ENCODE data around the gene ATOSA.

DNA sequence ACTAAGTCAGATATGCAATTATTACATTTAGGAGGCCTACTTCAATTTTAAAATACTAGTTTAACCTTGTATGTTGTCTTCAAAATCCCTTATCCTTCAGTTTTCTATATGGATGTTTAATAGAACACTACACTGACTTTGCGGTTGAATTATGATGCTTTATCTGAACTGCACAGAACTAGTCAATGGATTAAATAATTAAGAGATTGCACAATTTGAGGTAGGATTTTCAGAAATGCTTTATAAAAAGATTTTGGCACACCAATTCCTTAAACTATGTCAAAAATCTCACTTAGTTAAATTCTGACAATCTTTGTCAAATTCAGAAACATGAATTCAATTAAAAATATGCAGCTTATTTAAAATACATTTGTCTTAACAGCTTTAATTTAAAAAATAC, 28.1 kb downstream of the ATOSA start:
- no peak for TF ChIP-seq TAF1 (IDR thresholded peaks at IDR 0.05; ENCODE audit: low read depth)
- TF ChIP-seq, protein P1, sequence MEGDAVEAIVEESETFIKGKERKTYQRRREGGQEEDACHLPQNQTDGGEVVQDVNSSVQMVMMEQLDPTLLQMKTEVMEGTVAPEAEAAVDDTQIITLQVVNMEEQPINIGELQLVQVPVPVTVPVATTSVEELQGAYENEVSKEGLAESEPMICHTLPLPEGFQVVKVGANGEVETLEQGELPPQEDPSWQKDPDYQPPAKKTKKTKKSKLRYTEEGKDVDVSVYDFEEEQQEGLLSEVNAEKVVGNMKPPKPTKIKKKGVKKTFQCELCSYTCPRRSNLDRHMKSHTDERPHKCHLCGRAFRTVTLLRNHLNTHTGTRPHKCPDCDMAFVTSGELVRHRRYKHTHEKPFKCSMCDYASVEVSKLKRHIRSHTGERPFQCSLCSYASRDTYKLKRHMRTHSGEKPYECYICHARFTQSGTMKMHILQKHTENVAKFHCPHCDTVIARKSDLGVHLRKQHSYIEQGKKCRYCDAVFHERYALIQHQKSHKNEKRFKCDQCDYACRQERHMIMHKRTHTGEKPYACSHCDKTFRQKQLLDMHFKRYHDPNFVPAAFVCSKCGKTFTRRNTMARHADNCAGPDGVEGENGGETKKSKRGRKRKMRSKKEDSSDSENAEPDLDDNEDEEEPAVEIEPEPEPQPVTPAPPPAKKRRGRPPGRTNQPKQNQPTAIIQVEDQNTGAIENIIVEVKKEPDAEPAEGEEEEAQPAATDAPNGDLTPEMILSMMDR (IDR thresholded peaks at IDR 0.05; ENCODE audit: poor library complexity, severe bottlenecking) = no peak
- TF ChIP-seq POLR2AphosphoS5 (IDR thresholded peaks at IDR 0.05) = no peak
- TF ChIP-seq, protein P2, sequence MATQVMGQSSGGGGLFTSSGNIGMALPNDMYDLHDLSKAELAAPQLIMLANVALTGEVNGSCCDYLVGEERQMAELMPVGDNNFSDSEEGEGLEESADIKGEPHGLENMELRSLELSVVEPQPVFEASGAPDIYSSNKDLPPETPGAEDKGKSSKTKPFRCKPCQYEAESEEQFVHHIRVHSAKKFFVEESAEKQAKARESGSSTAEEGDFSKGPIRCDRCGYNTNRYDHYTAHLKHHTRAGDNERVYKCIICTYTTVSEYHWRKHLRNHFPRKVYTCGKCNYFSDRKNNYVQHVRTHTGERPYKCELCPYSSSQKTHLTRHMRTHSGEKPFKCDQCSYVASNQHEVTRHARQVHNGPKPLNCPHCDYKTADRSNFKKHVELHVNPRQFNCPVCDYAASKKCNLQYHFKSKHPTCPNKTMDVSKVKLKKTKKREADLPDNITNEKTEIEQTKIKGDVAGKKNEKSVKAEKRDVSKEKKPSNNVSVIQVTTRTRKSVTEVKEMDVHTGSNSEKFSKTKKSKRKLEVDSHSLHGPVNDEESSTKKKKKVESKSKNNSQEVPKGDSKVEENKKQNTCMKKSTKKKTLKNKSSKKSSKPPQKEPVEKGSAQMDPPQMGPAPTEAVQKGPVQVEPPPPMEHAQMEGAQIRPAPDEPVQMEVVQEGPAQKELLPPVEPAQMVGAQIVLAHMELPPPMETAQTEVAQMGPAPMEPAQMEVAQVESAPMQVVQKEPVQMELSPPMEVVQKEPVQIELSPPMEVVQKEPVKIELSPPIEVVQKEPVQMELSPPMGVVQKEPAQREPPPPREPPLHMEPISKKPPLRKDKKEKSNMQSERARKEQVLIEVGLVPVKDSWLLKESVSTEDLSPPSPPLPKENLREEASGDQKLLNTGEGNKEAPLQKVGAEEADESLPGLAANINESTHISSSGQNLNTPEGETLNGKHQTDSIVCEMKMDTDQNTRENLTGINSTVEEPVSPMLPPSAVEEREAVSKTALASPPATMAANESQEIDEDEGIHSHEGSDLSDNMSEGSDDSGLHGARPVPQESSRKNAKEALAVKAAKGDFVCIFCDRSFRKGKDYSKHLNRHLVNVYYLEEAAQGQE (IDR thresholded peaks at IDR 0.05; ENCODE audit: borderline replicate concordance) = no peak
- no peak for TF ChIP-seq MXI1 (conservative IDR thresholded peaks at IDR 0.05; ENCODE audit: poor library complexity, severe bottlenecking)
- no peak for TF ChIP-seq SMC3 (conservative IDR thresholded peaks at IDR 0.05; ENCODE audit: poor library complexity)
- TF ChIP-seq EZH2 (IDR thresholded peaks at IDR 0.05; ENCODE audit: borderline replicate concordance, insufficient read depth, low read length, poor library complexity, severe bottlenecking) = no peak
- TF ChIP-seq EP300 (conservative IDR thresholded peaks at IDR 0.05; ENCODE audit: poor library complexity, severe bottlenecking) = no peak
- TF ChIP-seq RAD21 (conservative IDR thresholded peaks at IDR 0.05) = no peak
